ENCODE data around the gene VPREB1. TPM values are rescaled to one million over a fixed set of nuclear protein-coding genes. Genes with fewer than 3 reads are reported as not detected.

The VPREB1 gene
- total and polyA plus RNA-seq, 2 of the 4 experiments (the other 2 are of a cell fraction), result not detected

GRCh38 chr22:22233081-22233480 is 11.5 kb upstream of the VPREB1 start:
- H2AK9ac ChIP-seq (replicated peaks; ENCODE audit: low read depth, low read length, poor library complexity), result no peak overlapping the region
- H3K18ac ChIP-seq (ENCODE audit: low read depth, low read length), result no peak overlapping the region
- H3K4me1 ChIP-seq (ENCODE audit: control insufficient read depth, insufficient read depth, low read length), result no peaks in the 10 kb centered on the region
- H3K4me3 ChIP-seq (ENCODE audit: insufficient read depth, low read depth, low read length), result no peak overlapping the region
- no peak for TF ChIP-seq RFX5 (IDR thresholded peaks at IDR 0.05; ENCODE audit: low read depth, low read length)
- TF ChIP-seq BHLHE40 (IDR thresholded peaks at IDR 0.05; ENCODE audit: low read depth, low read length), result no peak
- no peak for TF ChIP-seq CEBPB (IDR thresholded peaks at IDR 0.05; ENCODE audit: low read depth, low read length)
- TF ChIP-seq SMC3 (IDR thresholded peaks at IDR 0.05; ENCODE audit: low read depth, low read length), result no peak
- no peak for TF ChIP-seq NFE2L2 (IDR thresholded peaks at IDR 0.05; ENCODE audit: low read depth, low read length)
- TF ChIP-seq RAD21 (IDR thresholded peaks at IDR 0.05; ENCODE audit: low read length), result no peak
- TF ChIP-seq CHD1 (IDR thresholded peaks at IDR 0.05; ENCODE audit: low read depth, low read length), result no peak
- no peak for TF ChIP-seq POLR2A (IDR thresholded peaks at IDR 0.05; ENCODE audit: low read depth, low read length)
- H2BK20ac ChIP-seq (ENCODE audit: low read depth, low read length), result no peak overlapping the region
- H3K4ac ChIP-seq (ENCODE audit: low read depth, low read length), result no peak overlapping the region
- no peak for DNase-seq
- H3K36me3 ChIP-seq (ENCODE audit: control insufficient read depth, insufficient read depth, low read length), result no peaks in the 10 kb centered on the region
- WGBS, 2 experiments (ENCODE audit: extremely low coverage in 2 of 2, insufficient read length in 1 of 2), result 80% methylated on average over 3 of the region's 5 CpGs; no CpG with 5 or more reads in 1 of the 2 experiments
- H3K79me1 ChIP-seq (ENCODE audit: low read depth in 1 of 2, low read length in 2 of 2), result no peaks in the 10 kb centered on the region
- no peak overlapping the region for H2BK15ac ChIP-seq (ENCODE audit: low read depth, low read length)
- H3K27me3 ChIP-seq (ENCODE audit: control insufficient read depth, insufficient read depth, low read length), result peaks cover 14% of the 10 kb centered on the region
- H2AK5ac ChIP-seq (ENCODE audit: low read depth, low read length), result no peak overlapping the region
- H4K20me1 ChIP-seq (ENCODE audit: insufficient read depth, low read length), result no peaks in the 10 kb centered on the region
- H2BK5ac ChIP-seq (ENCODE audit: low read depth, low read length, poor library complexity, severe bottlenecking), result no peak overlapping the region
- no peak overlapping the region for H2AFZ ChIP-seq (replicated peaks; ENCODE audit: low read length, poor library complexity)
- H3K9me1 ChIP-seq (ENCODE audit: insufficient read depth, low read length), result no peaks in the 10 kb centered on the region; the same call in 1 of the 2 replicates
- H3K14ac ChIP-seq (replicated peaks; ENCODE audit: low read depth, low read length), result no peak overlapping the region
- intact Hi-C loops (cut with micrococcal nuclease), result no loop called here
- no peak overlapping the region for H2BK120ac ChIP-seq (ENCODE audit: low read depth, low read length)
- H3K56ac ChIP-seq (ENCODE audit: extremely low read depth, insufficient read depth, low read length), result no peak overlapping the region
- H3K9ac ChIP-seq (ENCODE audit: low read depth, low read length), result no peak overlapping the region
- CTCF ChIA-PET, result no interaction called here
- POLR2A ChIA-PET (ENCODE audit: unreplicated experiment), result no interaction called here
- no peak overlapping the region for H4K5ac ChIP-seq (ENCODE audit: low read depth, low read length)
- dilution Hi-C loops (cut with HindIII; ENCODE audit: low sequenced_read_pairs, unreplicated experiment), result no loop called here
- no peak overlapping the region for H3K27ac ChIP-seq (ENCODE audit: insufficient read depth, low read length)
- H3K9me3 ChIP-seq (ENCODE audit: control insufficient read depth, insufficient read depth, low read length), result no peaks in the 10 kb centered on the region
- no peak overlapping the region for H4K8ac ChIP-seq (ENCODE audit: low read depth in 2 of 2, low read length in 2 of 2)
- in situ Hi-C loops (cut with MboI; ENCODE audit: low sequenced_read_pairs), result no loop called here
- no peak overlapping the region for H3K4me2 ChIP-seq (ENCODE audit: low read depth, low read length)
- BruUV-seq (replicated peaks), result no TSS peak
- H4K91ac ChIP-seq (ENCODE audit: insufficient read depth, low read depth, low read length), result no peak overlapping the region
- no peak for ATAC-seq (ENCODE audit: low read depth)
- H3K23ac ChIP-seq (ENCODE audit: low read depth, low read length), result no peak overlapping the region
